ENCODE results near the gene SH3BGRL3. TPM values are rescaled to one million over a fixed set of nuclear protein-coding genes. Genes with fewer than 3 reads are reported as not detected.

Gene SH3BGRL3
- total RNA-seq, 4 donors from 2014 or later: 134 to 314 (median 215) TPM

GRCh38 chr1:26318338-26319064 lies 38.6 kb downstream of the SH3BGRL3 start:
- in situ Hi-C loops (cut with MboI; ENCODE audit: low pct_ligation_motif_present in 1 of 4, low pct_unique_long_range_greater_than_20kb in 1 of 4, low sequenced_read_pairs in 3 of 4) (no loop called here), intact Hi-C loops (cut with DNase I; ENCODE audit: low total_unique reads) (no loop called here)
- no peaks in the 10 kb centered on the region for H3K36me3 ChIP-seq
- peak; percentile 46 for DNase-seq
- peak overlapping the region; percentile 62 to 72 (median 64) for H3K27ac ChIP-seq
- no peak for TF ChIP-seq CTCF (IDR thresholded peaks at IDR 0.05)
- no peak for TF ChIP-seq POLR2AphosphoS5 (IDR thresholded peaks at IDR 0.05)
- no peak for TF ChIP-seq POLR2A (IDR thresholded peaks at IDR 0.05)
- no peak for TF ChIP-seq EP300 (IDR thresholded peaks at IDR 0.05; ENCODE audit: low read depth)
- peak overlapping the region in 2 of 4 donors; percentile 11 to 44 for H3K4me3 ChIP-seq
- H3K9me3 ChIP-seq: no peaks in the 10 kb centered on the region
- peaks cover 4 to 22% (median 6%) of the 10 kb centered on the region in 4 donors for H3K4me1 ChIP-seq
- no peaks in the 10 kb centered on the region for H3K27me3 ChIP-seq
- WGBS, 2 donors (ENCODE audit: low coverage in 1 of 2): 73% methylated on average over 9 of the region's 9 CpGs; no CpG with 5 or more reads in 1 of the 2 donors

DNA sequence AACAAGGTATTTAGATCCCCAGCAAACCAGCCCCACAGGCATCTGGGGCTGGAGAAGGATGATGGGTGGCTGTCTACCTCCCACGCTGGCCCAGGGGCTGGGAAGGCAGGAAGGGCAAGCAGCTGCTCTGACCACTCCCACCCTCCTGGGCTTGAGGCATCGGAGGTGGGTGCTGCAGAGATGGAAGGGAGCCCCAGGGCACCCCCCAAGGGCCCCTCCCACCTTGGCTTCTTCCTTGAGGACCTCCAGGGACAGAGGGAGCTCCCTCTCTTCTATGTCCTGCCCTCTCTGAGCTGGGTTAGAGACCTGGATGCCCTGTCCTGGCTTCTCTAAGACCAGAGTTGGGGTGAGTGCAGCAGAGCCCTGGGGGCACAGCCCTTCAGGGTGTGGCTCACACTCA lies 41.0 kb downstream of the SH3BGRL3 start:
- peak overlapping the region in 2 of 4 donors; percentile 5 to 13 for H3K27ac ChIP-seq
- TF ChIP-seq CTCF (IDR thresholded peaks at IDR 0.05): no peak
- no peak for TF ChIP-seq EP300 (IDR thresholded peaks at IDR 0.05; ENCODE audit: low read depth)
- TF ChIP-seq POLR2AphosphoS5 (IDR thresholded peaks at IDR 0.05): no peak
- TF ChIP-seq POLR2A (IDR thresholded peaks at IDR 0.05): no peak
- H3K9me3 ChIP-seq: no peaks in the 10 kb centered on the region
- intact Hi-C loops (cut with DNase I; ENCODE audit: low total_unique reads): loop anchor here (2.0 kb wide), 1 partner anchor 42 kb away; no protein-coding TSS in a partner anchor
- no peaks in the 10 kb centered on the region for H3K36me3 ChIP-seq
- H3K4me3 ChIP-seq: no peak overlapping the region
- 56% methylated on average over 2 of the region's 2 CpGs; no CpG with 5 or more reads in 1 of the 2 donors for WGBS, 2 donors (ENCODE audit: low coverage in 1 of 2)
- in situ Hi-C loops (cut with MboI; ENCODE audit: low pct_ligation_motif_present in 1 of 4, low pct_unique_long_range_greater_than_20kb in 1 of 4, low sequenced_read_pairs in 3 of 4): loop anchor here in 3 of 4 donors (5.0 to 10.0 kb wide), 2 partner anchors 44 to 46 kb away; no protein-coding TSS in a partner anchor
- no peaks in the 10 kb centered on the region for H3K27me3 ChIP-seq
- H3K4me1 ChIP-seq: peaks cover 4 to 11% (median 6%) of the 10 kb centered on the region in 4 donors
- DNase-seq: no peak

GRCh38 chr1:26321315-26322041 lies 41.6 kb downstream of the SH3BGRL3 start:
- Histone ChIP-seq H3K36me3 (no peaks in the 10 kb centered on the region), H3K9me3 (no peaks in the 10 kb centered on the region), H3K4me3 (no peak overlapping the region), H3K27ac (peak overlapping the region in 2 of 4 donors; percentile 5 to 13), H3K27me3 (no peaks in the 10 kb centered on the region), H3K4me1 (peaks cover 4 to 11% (median 6%) of the 10 kb centered on the region in 4 donors)
- TF ChIP-seq POLR2AphosphoS5 (IDR thresholded peaks at IDR 0.05) (no peak), POLR2A (IDR thresholded peaks at IDR 0.05) (no peak), CTCF (IDR thresholded peaks at IDR 0.05) (peak; percentile 84 to 96 (median 91))
- peak; percentile 96 for DNase-seq
- in situ Hi-C loops (cut with MboI; ENCODE audit: low pct_ligation_motif_present in 1 of 4, low pct_unique_long_range_greater_than_20kb in 1 of 4, low sequenced_read_pairs in 3 of 4) (loop anchor here in 3 of 4 donors (5.0 to 10.0 kb wide), 2 partner anchors 44 to 47 kb away; no protein-coding TSS in a partner anchor), intact Hi-C loops (cut with DNase I; ENCODE audit: low total_unique reads) (loop anchor here (2.0 kb wide), 1 partner anchor 43 kb away; no protein-coding TSS in a partner anchor)
- whole genome bisulfite sequencing, 2 donors (ENCODE audit: low coverage in 1 of 2): 14 to 50% methylated on average over 2 to 16 of the region's 16 CpGs

- TF ChIP-seq CTCF (IDR thresholded peaks at IDR 0.05): no peak
- TF ChIP-seq POLR2A (IDR thresholded peaks at IDR 0.05): no peak
- TF ChIP-seq POLR2AphosphoS5 (IDR thresholded peaks at IDR 0.05): no peak
- TF ChIP-seq EP300 (IDR thresholded peaks at IDR 0.05; ENCODE audit: low read depth): no peak
- no peak for DNase-seq
- H3K36me3 ChIP-seq: no peaks in the 10 kb centered on the region
- H3K9me3 ChIP-seq: no peaks in the 10 kb centered on the region
- H3K27me3 ChIP-seq: no peaks in the 10 kb centered on the region
- intact Hi-C loops (cut with DNase I; ENCODE audit: low total_unique reads) (no loop called here), in situ Hi-C loops (cut with MboI; ENCODE audit: low pct_ligation_motif_present in 1 of 4, low pct_unique_long_range_greater_than_20kb in 1 of 4, low sequenced_read_pairs in 3 of 4) (loop anchor here in 3 of 4 donors (5.0 to 10.0 kb wide), 2 partner anchors 45 to 47 kb away; no protein-coding TSS in a partner anchor)
- WGBS, 2 donors (ENCODE audit: low coverage in 1 of 2): 69% methylated on average over 10 of the region's 10 CpGs; no CpG with 5 or more reads in 1 of the 2 donors
- peaks cover 4 to 11% (median 6%) of the 10 kb centered on the region in 4 donors for H3K4me1 ChIP-seq
- no peak overlapping the region for H3K4me3 ChIP-seq
- H3K27ac ChIP-seq: no peak overlapping the region
These were observed 42.1 kb downstream of the SH3BGRL3 start for GRCh38 chr1:26322042-26322331.

Measured in transverse colon (tissue), 4 donors.